SK-N-MC (cell line): ENCODE data around the gene CYP27A1.

Source experiments
- DNase-seq: peaks from one replicate; pipeline ENCODE4 v3.0.0-alpha.2; 2011; ENCODE audit warnings: low read depth, low spot score
- H3K27ac ChIP-seq: fragments of 200-600 bp; sonication (generic); 2 replicates; pipeline ENCODE4 v1.5.1; 2016; ENCODE audit warnings: mixed run types
- H3K36me3 ChIP-seq: fragments of 200-600 bp; sonication (generic); 2 replicates; pipeline ENCODE4 v1.6.1; 2017; ENCODE audit warnings: antibody characterized with exemption, low read length, mixed read lengths; ENCODE audit not compliant: insufficient read depth
- H3K4me3 ChIP-seq: fragments of 200-600 bp; sonication (generic); 2 replicates; pipeline ENCODE4 v1.5.1; 2016
- H3K9ac ChIP-seq: fragments of 200-600 bp; sonication (generic); 2 replicates; pipeline ENCODE4 v1.8.0; 2017; ENCODE audit warnings: mixed run types, mixed read lengths; ENCODE audit not compliant: insufficient read length
- H3K9me3 ChIP-seq: fragments of 200-600 bp; sonication (generic); 2 replicates; pipeline ENCODE4 v1.6.1; 2017; ENCODE audit warnings: low read depth, mild to moderate bottlenecking, antibody characterized with exemption, low read length, moderate library complexity, mixed read lengths
- EZH2 ChIP-seq: fragments of 200-600 bp; sonication (generic); IDR thresholded peaks from one replicate; pipeline ENCODE4 v1.6.1; 2017; ENCODE audit warnings: antibody characterized with exemption
- FOXP2 ChIP-seq: optimal IDR thresholded peaks from 2 replicates; pipeline ENCODE3; 2011; ENCODE audit warnings: mild to moderate bottlenecking, moderate library complexity; ENCODE audit not compliant: insufficient read depth; ENCODE audit errors: extremely low read length, control extremely low read depth
- POLR2AphosphoS5 ChIP-seq: IDR thresholded peaks from 2 replicates; pipeline ENCODE4 v1.6.1; 2012; ENCODE audit warnings: mild to moderate bottlenecking, low read depth, low read length, borderline replicate concordance

CYP27A1 gene

DNA sequence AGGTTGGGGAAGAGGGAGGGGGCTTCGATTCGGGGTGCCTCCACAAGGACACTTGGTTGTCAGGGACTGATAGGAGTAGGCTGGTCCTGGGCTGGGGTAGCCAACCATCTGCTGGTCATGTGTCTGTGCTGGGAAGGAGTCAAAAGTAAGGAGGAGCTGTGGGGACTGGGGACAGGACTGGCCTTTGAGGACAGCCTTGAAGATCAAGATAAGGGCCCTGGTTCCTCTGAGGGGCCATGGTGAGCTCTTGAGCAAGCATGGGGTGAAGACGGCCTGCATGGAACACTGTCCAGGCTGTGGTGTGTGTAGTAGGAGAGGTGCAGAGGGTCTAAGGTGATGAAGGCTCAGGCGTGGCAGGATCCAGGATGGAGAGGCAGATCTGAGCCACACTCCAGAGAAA, 1.7 kb downstream of the CYP27A1 start:
- Histone ChIP-seq H3K9ac (no peak overlapping the region), H3K36me3 (no peaks in the 10 kb centered on the region), H3K4me3 (no peak overlapping the region), H3K9me3 (no peaks in the 10 kb centered on the region), H3K27ac (no peak overlapping the region)
- DNase-seq: no peak
- no peak for TF ChIP-seq EZH2
- TF ChIP-seq POLR2AphosphoS5: no peak
- no peak for TF ChIP-seq FOXP2

DNA sequence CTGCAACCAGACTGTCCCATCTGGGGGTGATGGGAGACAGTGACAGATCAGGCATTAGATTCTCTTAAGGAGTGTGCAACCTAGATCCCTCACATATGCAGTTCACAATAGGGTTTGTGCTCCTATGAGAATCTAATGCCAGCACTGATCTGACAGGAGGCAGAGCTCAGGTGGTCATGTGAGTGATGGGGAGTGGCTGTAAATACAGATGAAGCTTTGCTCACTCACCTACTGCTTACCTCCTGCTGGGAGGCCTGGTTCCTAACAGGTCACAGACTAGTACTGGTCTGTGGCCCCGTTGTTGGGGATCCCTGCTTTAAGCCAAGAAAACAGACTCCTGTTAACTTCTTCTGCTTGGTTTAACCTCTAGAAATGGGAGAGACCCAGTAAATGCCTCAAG, 3.2 kb downstream of the CYP27A1 start:
- no peaks in the 10 kb centered on the region for H3K36me3 ChIP-seq
- TF ChIP-seq FOXP2 (no peak), POLR2AphosphoS5 (no peak), EZH2 (no peak)
- no peak overlapping the region for H3K9ac ChIP-seq
- H3K27ac ChIP-seq: no peak overlapping the region
- no peak overlapping the region for H3K4me3 ChIP-seq
- no peaks in the 10 kb centered on the region for H3K9me3 ChIP-seq
- no peak for DNase-seq

DNA sequence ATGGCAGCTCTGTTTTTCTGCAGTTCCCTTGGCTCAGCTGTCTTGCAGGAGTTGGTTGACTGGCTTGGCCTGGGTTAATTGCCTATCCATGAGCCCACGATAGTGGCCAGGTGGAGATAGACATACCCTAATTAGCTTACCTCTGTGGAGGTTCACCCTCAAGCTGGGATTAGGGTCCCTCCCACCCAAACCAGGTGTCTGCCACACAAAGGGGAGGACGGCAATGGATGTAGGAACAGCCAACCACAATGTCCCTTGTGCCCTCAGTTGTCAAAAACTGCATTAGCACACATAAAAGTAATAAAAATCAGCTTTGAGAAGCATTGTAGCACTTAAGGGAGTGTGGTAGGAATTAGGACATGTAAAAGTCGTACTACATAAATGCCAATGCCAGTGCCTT, 4.2 kb downstream of the CYP27A1 start:
- Histone ChIP-seq H3K27ac (no peak overlapping the region), H3K36me3 (no peaks in the 10 kb centered on the region), H3K4me3 (no peak overlapping the region), H3K9ac (no peak overlapping the region), H3K9me3 (no peaks in the 10 kb centered on the region)
- TF ChIP-seq POLR2AphosphoS5: no peak
- TF ChIP-seq EZH2: no peak
- no peak for DNase-seq

DNA sequence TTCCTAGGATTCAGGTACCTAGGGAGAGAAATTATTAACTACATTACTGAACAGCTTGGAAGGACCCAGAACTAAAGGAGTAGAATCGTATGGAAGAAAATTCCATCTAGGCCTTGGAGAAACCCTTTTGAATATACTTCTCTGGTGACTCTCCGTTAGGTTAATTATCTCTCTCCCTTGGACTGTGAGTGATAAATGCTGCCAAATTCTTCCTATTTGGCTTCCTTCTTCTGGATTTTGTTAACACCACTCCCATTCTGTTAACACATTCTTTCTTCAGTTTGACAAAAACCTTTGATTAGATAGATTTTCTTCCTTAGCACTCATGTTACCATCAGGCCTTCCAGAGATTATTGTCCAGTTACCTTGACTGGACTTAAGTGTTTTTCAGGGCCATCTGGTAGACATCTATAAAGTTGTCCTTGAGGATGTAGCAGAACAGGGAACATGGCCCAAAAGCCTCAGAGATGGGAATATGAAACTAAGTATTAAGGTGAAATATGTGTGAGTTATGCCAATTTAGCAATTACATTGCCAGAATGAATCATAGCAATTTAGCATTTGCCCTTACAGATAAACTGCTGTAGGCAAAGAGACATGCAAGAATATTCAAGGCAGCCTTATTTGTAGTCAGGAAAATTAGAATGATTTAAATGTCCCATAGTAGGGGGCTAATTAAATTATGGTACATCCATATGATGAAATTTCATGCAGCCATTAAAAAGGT, 6.7 kb downstream of the CYP27A1 start:
- no peak for DNase-seq

DNA sequence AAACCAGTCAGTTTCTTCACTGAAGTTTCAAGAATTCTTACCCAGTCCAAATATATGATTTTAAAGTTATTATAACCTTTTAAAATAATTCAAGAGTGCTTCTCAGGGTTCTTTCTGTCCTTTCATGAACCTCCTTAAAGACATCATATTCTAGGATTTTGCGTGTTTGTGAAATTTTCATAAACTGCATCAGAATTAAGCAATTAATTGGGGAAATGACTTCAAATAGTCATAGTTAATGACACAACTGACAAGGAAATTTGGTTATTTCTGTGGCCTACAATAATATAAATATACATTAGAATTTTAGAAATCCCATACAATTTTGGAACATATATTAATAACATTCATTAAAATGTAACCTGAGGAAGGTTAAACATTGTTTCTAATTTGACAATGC, 10.5 kb downstream of the CYP27A1 start:
- H3K4me3 ChIP-seq: no peak overlapping the region
- TF ChIP-seq POLR2AphosphoS5: no peak
- TF ChIP-seq FOXP2: no peak
- TF ChIP-seq EZH2: no peak
- H3K27ac ChIP-seq: no peak overlapping the region
- no peak for DNase-seq
- H3K9me3 ChIP-seq: no peaks in the 10 kb centered on the region
- H3K9ac ChIP-seq: no peak overlapping the region
- no peaks in the 10 kb centered on the region for H3K36me3 ChIP-seq

More for the DNA sequence above, 6.7 kb downstream of the CYP27A1 start:
- no peaks in the 10 kb centered on the region for H3K9me3 ChIP-seq
- no peak overlapping the region for H3K9ac ChIP-seq
- H3K36me3 ChIP-seq: no peaks in the 10 kb centered on the region
- no peak overlapping the region for H3K4me3 ChIP-seq
- TF ChIP-seq EZH2 (no peak), FOXP2 (no peak), POLR2AphosphoS5 (no peak)
- H3K27ac ChIP-seq: no peak overlapping the region

DNA sequence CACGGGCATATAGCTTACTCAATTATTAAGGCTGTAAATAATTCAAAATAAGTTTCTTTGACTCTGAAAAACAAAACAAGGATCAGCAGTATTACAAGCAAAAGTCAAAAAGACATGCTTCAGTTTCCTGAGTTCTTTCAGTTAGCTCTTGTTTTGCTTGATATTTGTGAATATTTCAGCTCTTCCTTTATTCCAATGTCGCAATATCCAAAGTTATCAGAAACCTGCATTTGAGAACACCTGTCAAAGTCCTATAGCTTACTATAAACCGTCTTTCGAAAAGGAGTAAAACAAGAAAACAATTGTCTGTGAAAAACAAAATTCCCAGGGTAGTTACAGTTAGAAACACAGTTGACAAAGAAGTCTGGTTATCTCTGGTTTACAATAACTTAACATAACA, 14.7 kb downstream of the CYP27A1 start:
- TF ChIP-seq EZH2: no peak
- no peak for TF ChIP-seq POLR2AphosphoS5
- TF ChIP-seq FOXP2: no peak

DNA sequence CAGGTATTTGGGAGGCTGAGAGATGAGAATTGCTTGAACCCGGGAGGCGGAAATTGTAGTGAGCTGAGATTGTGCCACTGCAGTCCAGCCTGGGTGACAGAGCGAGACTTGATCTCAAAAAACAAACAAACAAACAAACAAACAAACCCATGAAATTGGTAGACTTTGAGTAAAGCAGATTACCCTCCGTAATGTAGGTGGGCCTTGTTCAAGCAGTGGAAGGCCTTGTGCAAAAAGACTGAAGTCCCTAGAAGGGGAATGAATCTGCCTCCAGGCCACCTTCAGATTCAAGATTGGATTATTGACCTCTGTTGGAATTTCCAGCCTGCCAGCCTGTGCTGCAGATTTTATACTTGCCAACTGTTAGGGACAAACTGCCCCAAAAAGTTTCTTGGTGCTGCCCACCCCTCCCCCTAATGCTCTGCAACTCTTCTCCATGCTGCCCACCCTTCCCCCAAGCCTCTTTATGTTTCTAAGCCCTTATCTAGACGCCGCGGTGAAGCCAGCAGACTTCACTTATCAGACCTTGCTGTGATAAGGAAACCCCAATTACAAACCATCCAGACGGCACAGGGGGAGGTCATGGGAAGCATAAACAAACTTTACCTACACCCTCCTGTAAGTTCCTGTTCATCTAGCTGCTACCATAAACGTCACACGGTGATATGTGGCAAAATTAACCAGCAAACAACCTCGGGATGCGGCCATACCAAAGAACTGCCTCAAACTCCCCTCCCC, 17.0 kb downstream of the CYP27A1 start:
- Histone ChIP-seq H3K9ac (no peak overlapping the region), H3K36me3 (no peaks in the 10 kb centered on the region), H3K9me3 (no peaks in the 10 kb centered on the region), H3K27ac (no peak overlapping the region), H3K4me3 (no peak overlapping the region)
- no peak for DNase-seq
- no peak for TF ChIP-seq FOXP2
- TF ChIP-seq EZH2: no peak
- TF ChIP-seq POLR2AphosphoS5: no peak

More for the DNA sequence above, 14.7 kb downstream of the CYP27A1 start:
- no peak for DNase-seq
- no peak overlapping the region for H3K4me3 ChIP-seq
- no peaks in the 10 kb centered on the region for H3K36me3 ChIP-seq
- no peaks in the 10 kb centered on the region for H3K9me3 ChIP-seq
- no peak overlapping the region for H3K27ac ChIP-seq
- no peak overlapping the region for H3K9ac ChIP-seq

DNA sequence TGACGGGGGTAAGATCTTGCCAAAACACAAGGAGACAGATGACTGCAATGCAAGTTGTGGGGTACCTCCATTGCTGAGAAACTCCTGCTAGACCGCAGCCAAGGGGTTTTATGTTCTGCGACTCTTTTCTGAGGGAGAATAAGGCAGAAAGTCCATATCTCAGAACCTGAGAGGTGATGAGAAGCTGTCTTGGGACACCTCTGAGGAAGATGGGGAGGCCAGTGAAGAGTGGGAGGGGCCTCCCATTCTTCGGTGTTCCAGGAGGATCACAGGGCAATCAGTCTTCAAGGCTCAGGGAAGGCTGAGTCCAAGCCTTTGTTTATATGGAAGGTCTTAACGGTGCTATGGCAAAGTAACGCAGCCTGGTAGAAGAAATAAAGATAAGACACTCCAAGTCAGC, 18.0 kb downstream of the CYP27A1 start:
- DNase-seq: no peak
- Histone ChIP-seq H3K36me3 (no peaks in the 10 kb centered on the region), H3K27ac (no peak overlapping the region), H3K9me3 (peaks cover 8% of the 10 kb centered on the region; the same call in 1 of the 2 replicates), H3K4me3 (no peak overlapping the region), H3K9ac (no peak overlapping the region)
- TF ChIP-seq FOXP2 (no peak), EZH2 (no peak), POLR2AphosphoS5 (no peak)
